ENCODE data around the gene NT5C3A.

NT5C3A gene

DNA sequence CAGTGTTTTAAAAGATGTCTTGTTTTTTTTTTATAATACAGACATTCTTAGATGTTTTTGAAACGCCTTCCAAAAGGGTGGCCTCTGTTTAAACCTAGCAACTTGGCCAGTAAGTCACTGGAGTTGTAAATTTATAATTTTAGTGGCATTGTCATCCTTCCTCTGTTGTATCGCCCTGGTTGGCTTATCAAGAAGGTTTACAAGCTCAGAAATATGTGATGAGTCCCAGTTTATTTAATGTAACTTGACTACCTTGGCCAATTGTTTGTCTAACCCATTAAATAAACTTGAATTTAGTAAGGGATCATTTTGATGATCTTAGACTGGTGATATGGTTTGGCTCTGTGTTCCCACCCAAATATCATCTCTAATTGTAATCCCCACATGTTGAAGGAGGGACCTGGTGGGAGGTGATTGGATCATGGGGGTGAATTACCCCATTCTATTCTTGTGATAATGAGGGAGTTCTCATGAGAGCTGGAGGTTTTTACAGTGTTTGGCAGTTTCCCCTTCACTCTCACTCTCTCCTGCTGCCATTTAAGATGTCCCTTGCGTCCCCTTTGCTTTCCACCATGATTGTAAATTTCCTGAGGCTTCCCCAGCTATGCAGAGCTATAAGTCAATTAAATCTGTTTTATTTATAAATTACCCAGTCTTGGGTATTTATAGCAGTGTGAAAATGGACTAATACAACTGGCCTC is 13.4 kb upstream of the NT5C3A start:
- DNase-seq (ENCODE audit: low read depth in 4 of 4, low spot score in 1 of 4) = no peak

DNA sequence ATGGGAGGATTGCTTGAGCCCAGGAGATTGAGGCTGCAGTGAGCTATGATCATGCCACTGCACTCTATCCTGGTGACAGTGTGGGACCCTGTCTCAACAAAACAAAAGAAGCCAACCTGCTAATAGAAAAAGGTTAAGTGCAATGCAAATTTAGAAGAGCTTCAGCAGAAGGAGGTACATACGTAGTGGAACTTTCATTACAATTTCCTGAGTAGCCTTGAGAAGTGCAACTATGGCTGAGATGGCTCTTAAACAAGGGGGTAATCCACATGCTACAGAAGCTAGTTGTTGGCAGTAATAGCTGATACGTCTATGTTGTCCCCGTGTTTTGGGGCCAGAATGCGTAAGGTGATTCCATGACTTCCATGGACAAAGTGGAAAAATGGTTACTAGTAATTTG is 10.7 kb upstream of the NT5C3A start:
- no peak for DNase-seq (ENCODE audit: low read depth in 4 of 4, low spot score in 1 of 4)

DNA sequence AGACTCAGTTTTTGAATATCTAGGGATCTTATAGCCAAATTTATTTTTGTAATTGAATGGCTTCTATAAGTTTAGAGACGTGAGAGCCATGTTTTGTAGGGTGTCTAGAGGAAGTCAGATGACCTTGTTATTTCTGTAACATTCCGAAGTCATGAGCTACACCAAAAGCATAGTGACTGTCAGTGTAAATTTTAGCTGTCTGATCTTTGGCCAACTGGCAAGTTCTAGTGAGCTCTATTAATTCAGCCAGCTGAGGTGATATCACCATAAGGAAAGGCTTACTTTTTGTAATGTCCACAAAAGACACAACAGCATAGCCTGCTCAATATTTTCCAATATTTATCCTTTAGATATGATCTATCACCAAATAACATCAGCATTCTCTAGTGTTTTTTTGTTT is 9.9 kb upstream of the NT5C3A start:
- DNase-seq (ENCODE audit: low read depth in 4 of 4, low spot score in 1 of 4) = no peak

DNA sequence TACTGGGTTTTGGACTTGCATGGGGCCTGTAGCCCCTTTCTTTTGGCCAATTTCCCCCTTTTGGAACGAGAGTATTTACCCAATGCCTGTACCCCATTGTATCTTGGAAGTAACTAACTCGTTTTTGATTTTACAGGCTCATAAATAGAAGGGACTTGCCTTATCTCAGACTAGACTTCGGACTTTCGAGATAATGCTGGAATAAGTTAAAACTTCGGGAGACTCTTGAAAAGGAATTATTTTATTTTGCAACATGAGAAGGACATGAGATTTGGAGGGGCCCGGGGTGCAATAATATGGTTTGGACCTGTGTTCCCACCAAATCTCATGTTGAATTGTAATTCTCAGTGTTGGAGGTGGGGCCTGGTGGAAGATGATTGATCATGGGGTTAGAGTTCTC is 8.3 kb upstream of the NT5C3A start:
- no peak for DNase-seq (ENCODE audit: low read depth in 4 of 4, low spot score in 1 of 4)

DNA sequence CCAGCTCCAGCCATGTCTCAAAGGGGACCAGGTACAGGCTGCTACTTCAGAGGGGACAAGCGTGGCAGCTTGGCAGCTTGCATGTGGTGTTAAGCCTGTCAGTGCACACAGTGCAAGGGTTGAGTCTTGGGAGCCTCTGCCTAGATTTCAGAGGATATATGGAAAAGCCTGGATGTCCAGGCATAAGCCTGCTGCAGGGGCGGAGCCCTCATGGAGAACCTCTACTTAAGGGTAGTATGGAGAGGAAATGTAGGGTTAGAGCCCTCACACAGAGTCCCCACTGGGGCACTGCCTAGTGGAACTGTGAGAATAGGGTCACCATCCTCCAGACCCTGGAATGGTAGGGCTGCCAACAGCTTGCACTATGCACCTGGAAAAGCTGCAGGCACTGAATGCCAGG is 7.7 kb upstream of the NT5C3A start:
- DNase-seq (ENCODE audit: low read depth in 4 of 4, low spot score in 1 of 4) = no peak

DNA sequence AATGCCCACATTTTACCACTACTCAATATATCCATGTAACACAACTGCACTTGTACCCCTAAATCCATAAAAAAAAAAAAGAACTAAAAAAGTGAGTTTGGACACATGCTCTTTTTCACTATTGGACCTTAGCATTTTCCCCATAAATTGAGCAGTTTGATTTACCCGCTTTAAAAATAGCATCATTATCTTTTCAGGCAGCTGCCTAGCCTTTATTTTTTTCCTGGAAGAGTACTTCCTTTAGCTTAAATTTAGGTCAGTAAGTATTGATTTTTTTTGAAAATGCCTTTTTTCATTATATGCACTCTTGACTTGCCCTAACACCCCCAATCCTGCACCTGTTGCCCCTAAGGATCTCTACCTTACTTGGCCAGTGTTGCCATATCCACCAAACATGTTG is 5.3 kb upstream of the NT5C3A start:
- DNase-seq (ENCODE audit: low read depth in 4 of 4, low spot score in 1 of 4) = no peak

DNA sequence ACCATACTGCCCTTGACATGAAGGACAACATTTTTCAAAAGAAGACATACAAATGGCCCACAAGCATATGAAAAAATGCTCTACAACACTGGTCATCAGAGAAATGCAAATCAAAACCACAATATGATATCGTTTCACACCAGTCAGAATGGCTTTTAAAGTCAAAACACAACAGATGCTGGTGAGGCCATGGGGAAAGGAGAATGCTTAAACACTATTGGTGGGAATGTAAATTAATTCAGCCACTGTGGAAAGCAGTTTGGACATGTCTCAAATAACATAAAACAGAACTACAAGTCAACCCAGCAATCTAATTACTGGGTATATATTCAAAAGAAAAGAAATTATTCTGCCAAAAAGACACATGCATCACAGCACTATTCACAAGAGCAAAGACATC is 4.2 kb upstream of the NT5C3A start:
- DNase-seq (ENCODE audit: low read depth in 4 of 4, low spot score in 1 of 4) = no peak

DNA sequence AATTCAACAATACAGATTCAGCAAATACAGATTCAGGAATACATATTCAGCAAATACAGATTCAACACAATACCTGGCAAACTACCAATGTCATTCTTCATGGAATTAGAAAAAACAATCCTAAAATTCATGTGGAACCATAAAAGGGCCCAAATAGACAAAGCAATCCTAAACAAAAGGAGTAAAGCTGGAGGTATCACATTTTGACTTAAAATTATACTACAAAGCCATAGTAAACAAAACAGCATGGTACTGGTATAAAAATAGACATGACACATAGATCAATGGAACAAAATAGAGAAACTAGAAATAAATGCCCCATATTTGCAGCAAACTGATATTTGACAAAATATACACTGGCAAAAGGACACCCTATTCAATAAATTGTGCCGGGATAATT is 3.4 kb upstream of the NT5C3A start:
- no peak for DNase-seq (ENCODE audit: low read depth in 4 of 4, low spot score in 1 of 4)

DNA sequence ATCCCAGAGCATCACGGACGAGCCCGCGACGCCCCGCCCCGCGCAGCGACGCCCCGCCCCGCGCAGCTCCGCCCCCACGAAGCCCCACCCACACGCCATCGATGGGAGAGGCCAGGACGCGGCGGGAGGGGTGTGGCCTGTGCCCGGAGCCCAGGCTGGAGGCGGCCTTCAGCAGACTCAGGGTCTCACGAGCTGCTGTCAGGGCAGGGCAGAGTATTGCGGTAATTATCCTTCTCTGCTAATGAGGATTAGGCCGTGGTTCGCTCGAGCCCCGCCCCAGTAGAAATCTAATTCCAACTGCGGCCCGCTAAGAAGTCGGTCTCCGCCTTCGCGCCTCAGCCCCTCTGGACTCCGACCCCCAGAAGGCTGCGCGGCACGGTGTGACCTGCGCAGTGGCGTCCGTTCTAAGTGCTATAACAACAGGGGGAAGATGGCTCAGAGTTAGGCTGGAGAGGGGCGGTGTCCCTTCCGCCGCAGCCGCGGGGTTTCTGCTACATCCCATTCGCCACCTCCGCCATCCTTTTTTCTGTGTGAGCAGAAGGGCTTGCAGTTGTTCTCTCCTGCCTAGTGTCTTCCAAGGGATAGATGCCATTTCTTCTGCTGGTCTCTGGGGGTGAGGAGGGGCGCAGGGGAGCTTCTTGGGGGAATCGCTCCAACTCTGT is 337 bp upstream of the NT5C3A start:
- peak; percentile 81 to 92 (median 84) for DNase-seq (ENCODE audit: low read depth in 4 of 4, low spot score in 1 of 4)

DNA sequence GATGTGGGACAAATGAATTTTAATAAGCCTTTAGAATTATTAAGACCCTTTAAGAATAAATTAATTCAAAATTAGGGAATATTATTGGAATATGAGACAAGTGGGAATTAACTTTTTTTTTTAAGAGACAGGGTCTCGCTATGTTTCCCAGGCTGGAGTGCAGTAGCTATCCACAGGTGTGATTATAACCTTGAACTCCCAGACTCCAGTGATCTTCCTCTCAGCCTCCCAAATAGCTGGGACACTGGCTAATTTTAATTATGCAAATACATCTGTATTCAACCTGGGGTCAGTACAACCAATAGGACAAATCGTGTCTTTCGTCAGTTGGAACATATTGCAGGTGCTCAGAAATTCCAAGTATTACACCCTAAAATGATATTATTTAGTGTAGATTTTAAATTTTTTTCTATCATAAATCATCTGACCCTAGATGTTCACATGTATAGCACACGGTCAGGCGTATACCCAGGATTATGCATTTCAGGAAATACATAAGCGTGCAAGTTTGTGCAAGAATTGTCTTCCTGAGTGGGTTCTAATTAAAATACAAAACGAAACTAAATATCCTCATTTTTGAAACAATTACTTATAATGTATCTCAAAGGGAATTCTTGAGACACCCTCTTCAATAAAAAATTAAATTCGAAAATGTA is 1.2 kb downstream of the NT5C3A start:
- DNase-seq (ENCODE audit: low read depth in 4 of 4, low spot score in 1 of 4) = no peak

DNA sequence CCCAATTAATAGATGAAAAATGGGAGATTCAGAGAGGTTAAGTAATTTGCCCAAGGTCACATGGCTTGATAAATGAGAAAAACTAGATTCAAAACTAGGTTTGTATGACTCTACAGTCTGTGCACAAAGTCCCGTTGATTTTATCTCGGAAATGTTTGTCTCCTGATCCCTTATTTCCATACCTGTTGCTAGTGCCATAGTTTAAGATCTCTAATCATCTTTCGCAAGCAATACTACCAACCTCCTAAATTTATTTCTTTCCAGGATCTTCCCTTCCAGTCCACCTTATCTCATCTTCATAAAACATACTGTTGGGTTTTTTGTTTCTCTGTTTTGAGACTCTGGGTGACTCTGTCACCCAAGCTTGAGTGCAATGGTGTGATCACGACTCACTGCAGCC is 2.9 kb downstream of the NT5C3A start:
- DNase-seq (ENCODE audit: low read depth in 4 of 4, low spot score in 1 of 4) = no peak

DNA sequence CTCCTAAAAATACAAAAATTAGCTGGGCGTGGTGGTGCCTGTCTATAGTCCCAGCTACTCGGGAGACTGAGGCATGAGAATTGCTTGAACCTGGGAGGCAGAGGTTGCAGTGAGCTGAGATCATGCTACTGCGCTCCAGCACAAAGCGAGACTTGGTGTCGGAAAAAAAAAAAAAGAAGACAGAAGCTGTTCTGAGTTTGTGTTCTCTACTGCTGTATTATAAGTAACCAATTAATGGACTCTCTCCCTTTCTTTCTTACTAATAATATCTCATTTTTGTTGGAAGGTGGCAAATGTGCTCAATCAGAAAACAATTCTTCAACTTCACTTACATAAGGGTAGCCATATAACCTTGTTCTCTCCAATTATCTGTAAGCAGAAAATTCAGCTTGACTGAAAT is 7.4 kb downstream of the NT5C3A start:
- no peak for DNase-seq (ENCODE audit: low read depth in 4 of 4, low spot score in 1 of 4)

DNA sequence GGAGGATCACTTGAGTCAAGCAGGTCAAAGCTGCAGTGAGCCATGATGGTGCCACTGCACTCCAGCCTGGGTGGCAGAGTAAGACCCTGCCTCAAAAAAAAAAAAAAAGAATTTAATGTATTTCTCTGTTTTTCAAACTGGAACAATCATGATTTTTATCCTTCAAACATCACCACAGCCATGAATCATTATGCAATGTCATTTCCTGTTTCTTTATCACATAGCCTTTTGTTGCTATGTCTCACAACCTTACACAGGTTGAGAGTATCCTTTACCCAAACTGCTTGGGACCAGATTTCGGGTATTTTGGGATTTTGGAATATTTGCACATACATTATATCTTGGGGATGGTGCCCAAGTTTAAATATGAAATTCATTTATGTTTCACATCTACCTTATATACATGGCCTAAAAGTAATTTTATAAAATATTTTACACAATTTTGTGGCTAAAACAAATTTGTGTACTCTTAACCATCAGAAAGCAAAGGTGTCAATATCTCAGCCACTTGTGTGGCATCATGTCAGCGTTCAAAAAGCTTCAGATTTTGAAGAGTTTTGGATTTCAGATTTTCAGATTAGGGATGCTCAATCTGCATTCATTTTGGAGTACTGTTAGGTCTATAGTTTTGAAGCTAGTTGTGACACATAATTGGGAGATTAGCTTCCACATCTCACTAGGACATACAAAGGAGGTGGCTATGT is 8.2 kb downstream of the NT5C3A start:
- no peak for DNase-seq (ENCODE audit: low read depth in 4 of 4, low spot score in 1 of 4)

DNA sequence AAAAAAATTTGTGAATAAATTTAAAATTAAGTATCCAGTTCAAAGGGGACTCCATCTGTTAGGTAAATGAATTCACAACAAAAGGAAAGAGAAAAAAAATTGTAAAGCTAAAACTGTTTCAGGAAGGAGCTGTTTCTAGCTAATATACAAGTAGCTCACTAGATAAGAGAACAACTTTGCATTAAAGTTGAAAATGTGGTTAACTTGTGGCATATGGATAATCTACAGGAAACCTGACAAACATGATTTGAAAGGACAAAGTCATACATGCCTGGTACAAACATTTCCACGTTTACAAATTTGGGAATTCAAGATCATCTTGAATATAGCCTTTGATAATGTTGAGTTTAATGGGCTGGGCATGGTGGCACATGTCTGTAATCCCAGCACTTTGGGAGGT is 8.9 kb downstream of the NT5C3A start:
- no peak for DNase-seq (ENCODE audit: low read depth in 4 of 4, low spot score in 1 of 4)

DNA sequence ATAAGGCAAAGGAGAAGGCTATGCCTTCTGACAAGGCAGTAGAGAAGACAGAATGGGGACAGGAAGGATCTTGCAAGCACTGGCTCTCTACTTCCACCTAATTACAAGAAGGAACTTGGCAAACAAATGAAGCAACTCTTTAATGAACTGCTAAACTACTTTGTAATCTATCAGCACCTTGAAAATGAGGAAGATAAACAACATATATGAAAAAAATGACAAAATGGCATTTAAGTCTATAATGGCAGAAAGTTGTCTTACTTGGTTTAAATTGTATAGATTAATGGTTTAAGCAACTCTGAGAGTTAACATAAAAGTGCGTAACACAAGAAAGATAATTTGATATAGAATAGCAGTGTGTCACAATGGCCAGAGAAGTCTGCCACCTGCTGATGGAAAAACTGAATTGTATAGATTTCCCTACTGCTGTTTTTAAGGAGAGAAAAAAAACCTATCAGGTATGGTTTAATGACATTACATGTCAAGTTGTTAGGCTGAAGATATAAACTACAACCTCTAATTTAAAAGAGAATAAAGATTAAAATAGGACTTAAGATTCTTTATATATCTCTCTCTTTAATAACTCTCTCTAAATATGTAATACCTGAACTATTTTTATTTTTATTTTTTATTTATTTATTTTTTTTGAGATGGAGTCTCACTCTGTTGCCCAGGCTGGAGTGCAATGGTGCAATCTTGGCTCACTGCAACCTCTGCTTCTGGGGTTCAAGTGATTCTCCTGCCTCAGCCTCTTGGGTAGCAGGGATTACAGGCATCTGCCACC is 11.8 kb downstream of the NT5C3A start:
- no peak for DNase-seq (ENCODE audit: low read depth in 4 of 4, low spot score in 1 of 4)

DNA sequence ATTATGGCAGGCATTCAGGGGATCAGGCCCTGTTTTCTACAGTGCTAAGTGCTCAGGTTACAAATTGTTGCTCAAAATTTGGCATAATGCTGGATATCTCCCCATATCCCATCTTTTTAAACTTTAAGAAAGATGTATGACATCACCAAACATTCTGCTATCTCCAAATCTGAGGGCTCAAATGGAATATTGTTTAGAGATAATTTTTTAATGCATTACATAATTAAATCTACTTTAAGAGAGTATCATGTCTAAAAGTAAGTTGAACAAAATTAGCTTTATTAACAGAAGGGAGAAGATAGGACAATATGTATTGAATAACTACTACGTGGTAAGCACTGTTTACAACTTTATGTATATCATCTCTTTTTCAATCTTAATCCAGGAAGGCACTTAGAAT is 13.9 kb downstream of the NT5C3A start:
- DNase-seq (ENCODE audit: low read depth in 4 of 4, low spot score in 1 of 4) = no peak

DNA sequence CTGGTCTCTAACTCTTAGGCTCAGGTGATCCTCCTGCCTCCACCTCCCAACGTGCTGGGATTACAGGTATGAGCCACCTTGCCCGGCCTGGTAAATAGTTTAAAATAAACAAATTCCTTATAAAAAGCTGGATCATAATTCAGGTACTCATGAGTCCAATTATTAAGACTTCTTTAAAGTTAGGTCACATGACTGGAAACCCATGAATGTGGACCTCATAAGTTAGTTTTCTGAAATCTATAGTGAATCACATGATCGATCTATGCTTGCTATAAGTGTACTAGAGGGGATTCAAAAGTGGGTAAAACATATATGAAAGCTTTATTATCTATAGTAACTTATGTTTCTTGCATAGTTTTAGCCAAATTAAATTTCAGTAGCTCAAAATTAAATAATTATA is 14.3 kb downstream of the NT5C3A start:
- no peak for DNase-seq (ENCODE audit: low read depth in 4 of 4, low spot score in 1 of 4)

DNA sequence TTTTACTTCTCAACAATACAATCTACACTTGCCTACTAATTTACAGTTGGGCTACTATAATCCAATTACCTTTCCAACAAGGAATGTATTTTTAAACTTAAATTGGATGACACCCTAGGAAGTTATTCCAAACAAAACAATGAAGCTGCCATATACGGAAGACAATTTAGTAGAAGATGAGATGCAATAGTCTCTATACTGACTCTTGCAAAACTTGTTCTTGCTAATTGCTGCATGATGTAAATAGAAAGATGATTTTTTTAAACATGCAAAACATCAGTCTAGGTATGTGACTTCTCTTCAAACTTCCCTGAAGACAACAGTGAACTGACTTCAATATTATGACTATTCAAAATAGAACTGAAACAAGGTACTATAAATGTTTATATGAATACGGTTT is 17.6 kb downstream of the NT5C3A start:
- no peak for DNase-seq (ENCODE audit: low read depth in 4 of 4, low spot score in 1 of 4)

DNA sequence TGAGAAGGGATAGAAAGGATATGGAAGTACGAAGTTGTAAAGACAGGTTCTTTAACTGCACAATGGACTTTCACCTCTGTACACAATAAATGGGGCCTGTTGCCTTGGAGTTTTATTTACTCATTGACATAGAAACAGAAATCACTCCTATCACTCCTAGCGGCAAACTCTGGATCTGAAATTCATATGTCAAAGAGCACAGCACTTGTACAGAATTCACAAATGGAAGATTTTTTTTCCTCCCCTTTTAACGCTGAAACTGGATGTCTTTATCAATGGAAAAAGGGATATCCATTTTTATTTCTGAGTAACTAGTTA is 18.2 kb downstream of the NT5C3A start:
- DNase-seq (ENCODE audit: low read depth in 4 of 4, low spot score in 1 of 4) = no peak

DNA sequence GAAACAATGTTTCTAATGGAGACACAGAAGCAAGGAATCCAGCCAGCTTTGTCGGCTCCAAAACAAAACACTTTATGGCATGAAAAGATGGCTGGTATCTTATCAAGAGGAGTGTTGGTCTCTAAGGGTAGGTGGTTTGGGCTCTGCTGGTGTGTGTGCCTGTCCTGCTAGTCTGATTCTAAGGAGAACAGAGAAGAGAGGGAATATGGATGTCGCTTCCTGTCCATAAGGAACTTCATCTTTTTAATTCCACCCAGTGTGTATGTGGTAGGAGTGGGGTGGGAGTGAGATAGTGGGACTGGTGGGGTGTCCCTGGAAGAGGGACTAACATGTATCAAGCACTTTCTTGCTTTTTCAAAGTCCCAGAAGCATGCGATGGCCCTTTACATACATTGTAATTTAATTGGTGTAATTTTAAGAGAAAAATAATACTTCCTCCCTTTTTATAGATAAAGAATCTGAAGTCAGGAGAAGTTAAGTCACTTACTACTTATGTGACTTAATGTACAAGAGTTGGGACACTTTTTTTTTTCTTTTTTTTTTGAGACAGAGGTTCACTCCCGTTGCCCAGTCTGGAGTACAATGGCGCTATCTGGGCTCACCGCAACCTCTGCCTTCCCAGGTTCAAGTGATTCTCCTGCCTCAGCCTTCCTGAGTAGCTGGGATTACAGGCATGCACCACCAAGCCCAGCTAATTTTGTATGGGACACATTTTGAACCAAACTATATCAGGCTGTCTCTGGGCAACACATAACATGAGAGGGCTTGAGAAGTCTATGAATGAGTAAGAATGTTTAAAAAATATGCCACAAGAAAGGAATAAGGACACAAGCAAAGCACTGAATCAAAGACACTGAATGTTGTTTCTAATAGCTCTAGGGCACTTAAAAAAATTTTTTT is 18.8 kb downstream of the NT5C3A start:
- no peak for DNase-seq (ENCODE audit: low read depth in 4 of 4, low spot score in 1 of 4)

Data from stimulated activated CD4-positive, alpha-beta T cell treated with anti-CD3 and anti-CD28 coated beads, Interleukin-1b, Interleukin-23, amount 100 ng/mL, for 24 hours (primary cell).